ENCODE measurements around the gene ACAD10.
A peak's percentile ranks its signal among the peaks of the same experiment; 100 is the strongest.

The ACAD10 gene

GRCh38 chr12:111685811-111686573, at the start of gene ACAD10, which contains the start of gene BRAP:
Gene ACAD10, plus strand, starts transcription at chr12:111686053. Its CDS starts 6,657 bp downstream, at chr12:111692710.
Gene BRAP, minus strand, starts transcription at chr12:111685956. Its CDS starts 164 bp downstream, at chr12:111685792.
- Histone ChIP-seq H3K27ac (peak within 1 kb of the TSS; percentile 87), H3K27me3 (no peaks in the 10 kb centered on the region), H3K9me3 (no peaks in the 10 kb centered on the region), H3K36me3 (peaks cover 20% of the 10 kb centered on the region), H3K4me3 (ENCODE audit: low read depth in 1 of 2, low read length in 1 of 2) (peak within 1 kb of the TSS; percentile 82 to 93), H3K4me1 (ENCODE audit: control insufficient read depth in 1 of 2, insufficient read depth in 1 of 2, low read depth in 1 of 2, low read length in 1 of 2) (peaks cover 21 to 29% of the 10 kb centered on the region in 2 experiments)
- TF ChIP-seq CTCF (IDR thresholded peaks at IDR 0.05): peak; percentile 32

DNA sequence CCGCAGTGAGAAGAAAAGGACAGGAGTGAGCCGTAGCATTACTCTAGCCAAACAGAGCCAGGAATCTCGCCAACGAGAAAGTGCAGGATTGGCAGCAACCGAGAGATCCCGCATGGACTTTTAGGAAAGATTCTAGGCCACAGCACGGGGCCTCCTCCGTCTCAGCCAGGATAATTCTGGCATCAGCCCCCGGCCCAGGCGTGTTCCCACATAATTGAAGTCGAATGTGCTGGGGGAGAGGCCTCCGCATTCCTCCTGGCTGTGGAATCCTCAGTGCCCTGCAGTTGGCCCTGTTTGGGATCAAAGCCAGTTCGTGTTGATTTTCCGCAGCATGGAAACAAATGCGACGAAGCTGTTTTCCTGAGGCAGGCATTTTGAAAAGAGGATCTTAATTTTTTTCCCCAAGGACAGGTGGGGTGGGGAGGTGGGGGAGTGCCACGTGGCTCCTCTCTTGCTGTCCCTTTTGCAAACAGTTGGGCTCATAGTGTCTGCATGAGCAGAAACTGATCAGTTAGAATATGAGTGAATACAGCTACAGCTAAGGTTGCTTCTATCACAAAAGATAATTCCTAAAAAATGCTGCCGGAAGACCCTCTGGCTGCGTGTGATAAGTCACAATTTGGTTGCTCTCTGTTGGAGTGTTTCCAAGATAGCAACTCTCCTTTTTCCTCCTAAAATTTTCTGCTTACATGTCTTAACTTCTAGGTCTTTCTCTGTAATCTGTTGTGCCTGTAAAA, 49.5 kb upstream of the ACAD10 start:
- no peaks in the 10 kb centered on the region for H3K27me3 ChIP-seq
- TF ChIP-seq CTCF (IDR thresholded peaks at IDR 0.05): no peak
- H3K9me3 ChIP-seq: no peaks in the 10 kb centered on the region
- peaks cover 20% of the 10 kb centered on the region for H3K36me3 ChIP-seq
- no peaks in the 10 kb centered on the region for H3K4me1 ChIP-seq (ENCODE audit: control insufficient read depth in 1 of 2, insufficient read depth in 1 of 2, low read depth in 1 of 2, low read length in 1 of 2)
- no peak overlapping the region for H3K4me3 ChIP-seq (ENCODE audit: low read depth in 1 of 2, low read length in 1 of 2)
- no peak overlapping the region for H3K27ac ChIP-seq

DNA sequence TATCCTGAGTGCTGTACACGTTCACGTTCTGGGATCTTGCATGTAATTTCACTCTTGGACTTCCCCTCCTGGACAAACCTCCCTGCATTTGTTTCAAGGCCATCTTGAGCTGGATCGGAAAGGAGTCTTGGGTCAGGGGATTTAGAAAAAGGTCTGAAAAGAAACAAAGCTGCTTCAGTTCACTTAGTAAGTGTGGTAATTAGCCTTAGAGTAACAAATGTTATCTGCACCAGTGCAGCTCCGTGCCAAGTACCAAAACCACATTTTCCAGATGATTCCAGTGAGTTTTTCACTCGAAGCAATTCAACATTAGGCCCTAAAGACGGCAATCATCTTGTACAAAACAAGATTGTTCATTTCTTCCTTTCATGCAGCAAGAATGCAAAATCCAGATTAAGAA, 47.3 kb upstream of the ACAD10 start:
- Histone ChIP-seq H3K27ac (no peak overlapping the region), H3K27me3 (no peaks in the 10 kb centered on the region), H3K4me1 (ENCODE audit: control insufficient read depth in 1 of 2, insufficient read depth in 1 of 2, low read depth in 1 of 2, low read length in 1 of 2) (no peaks in the 10 kb centered on the region)

DNA sequence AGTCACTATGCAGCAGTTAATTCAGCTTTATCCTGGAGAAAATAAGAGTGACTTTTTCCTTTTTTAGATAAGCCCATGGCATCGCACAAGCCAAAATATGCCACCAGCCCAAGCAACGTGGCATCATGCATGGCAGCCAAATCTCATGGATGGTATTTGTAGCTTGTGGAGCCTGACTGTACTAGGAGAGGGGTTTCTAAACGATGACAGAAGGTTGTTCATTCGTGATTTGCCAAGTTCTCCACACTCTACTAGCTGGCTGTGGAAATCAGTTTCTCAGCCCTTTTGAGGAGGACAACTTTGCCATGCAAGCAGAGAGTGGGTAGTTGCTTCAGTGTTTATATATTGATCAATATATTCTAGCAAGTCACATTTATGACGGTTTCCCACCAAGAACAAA, 45.3 kb upstream of the ACAD10 start:
- no peaks in the 10 kb centered on the region for H3K9me3 ChIP-seq
- H3K27ac ChIP-seq: no peak overlapping the region
- no peaks in the 10 kb centered on the region for H3K4me1 ChIP-seq (ENCODE audit: control insufficient read depth in 1 of 2, insufficient read depth in 1 of 2, low read depth in 1 of 2, low read length in 1 of 2)
- no peaks in the 10 kb centered on the region for H3K27me3 ChIP-seq
- peaks cover 58% of the 10 kb centered on the region for H3K36me3 ChIP-seq
- no peak for TF ChIP-seq CTCF (IDR thresholded peaks at IDR 0.05)
- no peak overlapping the region for H3K4me3 ChIP-seq (ENCODE audit: low read depth in 1 of 2, low read length in 1 of 2)

More for the DNA sequence above, 47.3 kb upstream of the ACAD10 start:
- TF ChIP-seq CTCF (IDR thresholded peaks at IDR 0.05): no peak
- Histone ChIP-seq H3K36me3 (peaks cover 39% of the 10 kb centered on the region), H3K4me3 (ENCODE audit: low read depth in 1 of 2, low read length in 1 of 2) (no peak overlapping the region), H3K9me3 (no peaks in the 10 kb centered on the region)

DNA sequence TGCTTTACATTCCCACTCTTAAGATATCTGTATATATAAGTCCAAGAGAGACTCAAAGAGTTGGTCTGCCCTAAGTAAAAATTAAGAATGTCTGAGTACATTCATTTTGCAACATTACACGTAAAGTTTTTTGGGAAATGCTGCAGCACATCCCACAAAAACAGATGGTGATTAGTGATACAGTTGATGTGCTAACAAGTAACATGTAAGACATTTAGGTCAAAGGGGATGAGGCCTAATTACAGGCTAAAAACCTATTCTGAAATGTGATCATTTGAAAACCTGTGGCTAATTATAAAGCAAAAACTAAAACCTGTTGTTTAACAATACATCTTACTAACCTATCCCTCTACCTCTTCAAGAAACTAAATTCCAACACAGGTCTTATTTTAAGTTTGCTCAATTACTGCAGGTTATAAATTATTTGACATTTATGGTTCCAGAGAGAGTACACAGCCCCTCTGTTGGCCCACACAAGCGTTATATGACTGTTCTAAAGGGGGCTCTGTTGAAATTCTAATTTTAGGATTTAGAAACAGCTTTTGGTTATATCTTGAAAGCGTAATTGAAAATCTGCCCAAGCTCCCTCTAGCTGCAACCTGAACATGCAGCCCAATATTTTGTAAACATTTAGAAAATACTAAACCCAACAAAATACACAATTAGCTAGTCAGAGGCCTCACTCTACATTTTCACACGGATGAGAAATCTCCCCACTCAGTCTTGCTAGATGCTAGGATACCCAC, 43.0 kb upstream of the ACAD10 start:
- TF ChIP-seq CTCF (IDR thresholded peaks at IDR 0.05): no peak
- Histone ChIP-seq H3K27me3 (no peaks in the 10 kb centered on the region), H3K4me1 (ENCODE audit: control insufficient read depth in 1 of 2, insufficient read depth in 1 of 2, low read depth in 1 of 2, low read length in 1 of 2) (no peaks in the 10 kb centered on the region), H3K9me3 (no peaks in the 10 kb centered on the region), H3K4me3 (ENCODE audit: low read depth in 1 of 2, low read length in 1 of 2) (no peak overlapping the region), H3K27ac (no peak overlapping the region), H3K36me3 (peaks cover 82% of the 10 kb centered on the region)

Measured in neutrophil (primary cell).